OCI-LY1 (cell line): ENCODE data around the gene HMCES.

Source experiments
- CTCF ChIP-seq: fragments of 200-600 bp; sonication (generic), shearing (Covaris generic); IDR thresholded peaks from 2 replicates; pipeline ENCODE4 v1.5.1; 2017; ENCODE audit warnings: mild to moderate bottlenecking, antibody characterized with exemption, low read length, moderate library complexity, mixed read lengths
- EZH2 ChIP-seq: fragments of 200-600 bp; sonication (generic), shearing (Covaris generic); IDR thresholded peaks from 2 replicates; pipeline ENCODE4 v1.8.0; 2017; ENCODE audit warnings: borderline replicate concordance, mixed run types, mild to moderate bottlenecking, antibody characterized with exemption, low read length, moderate library complexity, mixed read lengths

GRCh38 chr3:129327510-129327909 is 48.8 kb downstream of the HMCES start:
- TF ChIP-seq CTCF, result no peak
- no peak for TF ChIP-seq EZH2
